ENCODE data around the gene ORC3. TPM values are rescaled to one million over a fixed set of nuclear protein-coding genes. Genes with fewer than 3 reads are reported as not detected.
"Not testable (repeated sequence)": the region's sequence is repeated elsewhere in the genome, so short reads cannot be mapped to it uniquely, and the experiment has no call there.

ORC3 gene
- total RNA-seq, 1 experiment from 2014 or later = 33.8 TPM

- peaks cover 28% of the 10 kb centered on the region for H3K4me1 ChIP-seq
- Mint-ChIP-seq H3K4me1 (ENCODE audit: low read depth, unreplicated experiment) (peaks cover 15% of the 10 kb centered on the region), H3K9me3 (ENCODE audit: unreplicated experiment) (no peaks in the 10 kb centered on the region), H3K4me3 (ENCODE audit: unreplicated experiment) (no peak overlapping the region), H3K27ac (ENCODE audit: unreplicated experiment) (no peak overlapping the region), H3K36me3 (ENCODE audit: insufficient read depth, unreplicated experiment) (peaks cover 41% of the 10 kb centered on the region), H3K27me3 (ENCODE audit: insufficient read depth, unreplicated experiment) (no peaks in the 10 kb centered on the region)
- intact Hi-C loops (cut with micrococcal nuclease; ENCODE audit: unreplicated experiment) = no loop called here
- no peak overlapping the region for H3K4me3 ChIP-seq (ENCODE audit: low read depth, low read length)
- H3K36me3 ChIP-seq (ENCODE audit: control insufficient read depth, insufficient read depth, low read length) = no peaks in the 10 kb centered on the region
- BruUV-seq (replicated peaks) = no TSS peak
- no peak for DNase-seq
- ChIA-PET POLR2A (no interaction called here), CTCF (interaction anchor here (0.5 to 0.7 kb wide), 2 partner anchors 98 to 1722 kb away, joined by 3 to 5 read pairs; no protein-coding TSS in a partner anchor)
- no peaks in the 10 kb centered on the region for H3K27me3 ChIP-seq (replicated peaks; ENCODE audit: control insufficient read depth, insufficient read depth, low read length)
- H3K9me3 ChIP-seq = no peaks in the 10 kb centered on the region
- no peak for TF ChIP-seq CTCF (IDR thresholded peaks at IDR 0.05; ENCODE audit: insufficient read depth in 1 of 2, low read depth in 1 of 2, low read length in 1 of 2, severe bottlenecking in 1 of 2, unreplicated experiment in 1 of 2)
These were observed 97.4 kb downstream of the ORC3 start for GRCh38 chr6:87687296-87687695.

- Mint-ChIP-seq H3K36me3 (ENCODE audit: insufficient read depth, unreplicated experiment) (peaks cover 41% of the 10 kb centered on the region), H3K4me1 (ENCODE audit: low read depth, unreplicated experiment) (peaks cover 15% of the 10 kb centered on the region)
- H3K9me3 ChIP-seq; intact Hi-C loops (cut with micrococcal nuclease; ENCODE audit: unreplicated experiment); POLR2A ChIA-PET; H3K27me3 ChIP-seq (replicated peaks; ENCODE audit: control insufficient read depth, insufficient read depth, low read length); DNase-seq; H3K27me3 Mint-ChIP-seq (ENCODE audit: insufficient read depth, unreplicated experiment); H3K9me3 Mint-ChIP-seq (ENCODE audit: unreplicated experiment); BruUV-seq (replicated peaks); H3K36me3 ChIP-seq (ENCODE audit: control insufficient read depth, insufficient read depth, low read length); H3K27ac Mint-ChIP-seq (ENCODE audit: unreplicated experiment); H3K4me3 Mint-ChIP-seq (ENCODE audit: unreplicated experiment); H3K4me3 ChIP-seq (ENCODE audit: low read depth, low read length): not testable (repeated sequence)
- peaks cover 28% of the 10 kb centered on the region for H3K4me1 ChIP-seq
- CTCF ChIA-PET = interaction anchor here (0.5 kb wide), 1 partner anchor 98 kb away, joined by 5 read pairs; no protein-coding TSS in a partner anchor
These were observed 98.0 kb downstream of the ORC3 start for GRCh38 chr6:87687893-87688292.

DNA sequence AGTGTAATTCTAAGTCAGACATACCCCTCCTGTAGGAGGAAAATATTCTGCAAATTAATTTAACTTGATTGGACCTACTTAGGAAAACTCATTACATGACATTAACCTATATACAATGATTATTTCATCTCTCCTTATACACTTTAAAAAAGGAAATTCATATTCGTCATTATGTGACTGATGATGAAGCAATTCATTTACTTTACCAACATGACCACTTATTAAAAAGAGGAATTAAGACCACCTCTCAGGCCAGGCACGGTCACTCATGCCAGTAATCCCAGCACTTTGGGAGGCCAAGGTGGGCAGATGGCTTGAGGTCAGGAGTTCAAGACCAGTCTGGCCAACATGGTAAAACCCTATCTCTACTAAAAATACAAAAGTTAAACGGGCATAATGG, 100.5 kb downstream of the ORC3 start:
- H3K4me3 Mint-ChIP-seq (ENCODE audit: unreplicated experiment) = no peak overlapping the region

More for the DNA sequence above, 100.5 kb downstream of the ORC3 start:
- H3K36me3 Mint-ChIP-seq (ENCODE audit: insufficient read depth, unreplicated experiment) = peaks cover 33% of the 10 kb centered on the region
- H3K36me3 ChIP-seq (ENCODE audit: control insufficient read depth, insufficient read depth, low read length) = no peaks in the 10 kb centered on the region
- H3K27ac Mint-ChIP-seq (ENCODE audit: unreplicated experiment) = no peak overlapping the region
- H3K9me3 ChIP-seq = no peaks in the 10 kb centered on the region
- POLR2A ChIA-PET = no interaction called here
- CTCF ChIA-PET = no interaction called here
- intact Hi-C loops (cut with micrococcal nuclease; ENCODE audit: unreplicated experiment) = no loop called here
- no peaks in the 10 kb centered on the region for H3K27me3 ChIP-seq (replicated peaks; ENCODE audit: control insufficient read depth, insufficient read depth, low read length)
- BruUV-seq (replicated peaks) = no TSS peak
- no peak overlapping the region for H3K4me3 ChIP-seq (ENCODE audit: low read depth, low read length)
- TF ChIP-seq CTCF (IDR thresholded peaks at IDR 0.05; ENCODE audit: insufficient read depth in 1 of 2, low read depth in 1 of 2, low read length in 1 of 2, severe bottlenecking in 1 of 2, unreplicated experiment in 1 of 2) = no peak
- H3K9me3 Mint-ChIP-seq (ENCODE audit: unreplicated experiment) = no peaks in the 10 kb centered on the region
- H3K4me1 Mint-ChIP-seq (ENCODE audit: low read depth, unreplicated experiment) = peaks cover 15% of the 10 kb centered on the region
- H3K27me3 Mint-ChIP-seq (ENCODE audit: insufficient read depth, unreplicated experiment) = no peaks in the 10 kb centered on the region
- no peak for DNase-seq
- peaks cover 22% of the 10 kb centered on the region for H3K4me1 ChIP-seq

All from Caco-2 (cell line).